HEK293T (cell line): Measurements from ENCODE around the gene PIP5K1B.

Experiments
- ARNT ChIP-seq: fragments of 450-650 bp; IDR thresholded peaks from 2 replicates; pipeline ENCODE4 v1.6.1; 2017; ENCODE audit warnings: mild to moderate bottlenecking
- BHLHE40 ChIP-seq: fragments of 450-650 bp; IDR thresholded peaks from 2 replicates; pipeline ENCODE4 v1.6.1; 2016; ENCODE audit warnings: mild to moderate bottlenecking, moderate library complexity, borderline replicate concordance
- CTBP1 ChIP-seq: fragments of 450-650 bp; IDR thresholded peaks from 2 replicates; pipeline ENCODE4 v1.6.1; 2016; ENCODE audit warnings: borderline replicate concordance
- ELF4 ChIP-seq: fragments of 450-650 bp; IDR thresholded peaks from 2 replicates; pipeline ENCODE4 v1.6.1; 2017; ENCODE audit warnings: antibody characterized with exemption
- FOXA1 ChIP-seq: fragments of 450-650 bp; IDR thresholded peaks from 2 replicates; pipeline ENCODE4 v1.6.1; 2016; ENCODE audit warnings: mild to moderate bottlenecking
- FOXK2 ChIP-seq: fragments of 450-650 bp; IDR thresholded peaks from 2 replicates; pipeline ENCODE4 v1.6.1; 2016; ENCODE audit warnings: mild to moderate bottlenecking
- FOXM1 ChIP-seq: fragments of 450-650 bp; IDR thresholded peaks from 2 replicates; pipeline ENCODE4 v1.6.1; 2017; ENCODE audit warnings: mild to moderate bottlenecking, borderline replicate concordance
- HDGF ChIP-seq: fragments of 450-650 bp; IDR thresholded peaks from 2 replicates; pipeline ENCODE4 v1.6.1; 2017; ENCODE audit warnings: antibody characterized with exemption, borderline replicate concordance
- LEF1 ChIP-seq: fragments of 450-650 bp; IDR thresholded peaks from 2 replicates; pipeline ENCODE4 v1.6.1; 2017; ENCODE audit warnings: mild to moderate bottlenecking, borderline replicate concordance
- SP1 ChIP-seq: fragments of 450-650 bp; IDR thresholded peaks from 2 replicates; pipeline ENCODE4 v1.6.1; 2017
- SUZ12 ChIP-seq: fragments of 450-650 bp; IDR thresholded peaks from 2 replicates; pipeline ENCODE4 v1.6.1; 2016; ENCODE audit warnings: mild to moderate bottlenecking
- ZNF384 ChIP-seq: fragments of 450-650 bp; IDR thresholded peaks from 2 replicates; pipeline ENCODE4 v1.6.1; 2016
- TF ChIP-seq, protein P1 (sequence below): fragments of 450-650 bp; IDR thresholded peaks from 2 replicates; pipeline ENCODE4 v1.6.1; 2016

DNA sequence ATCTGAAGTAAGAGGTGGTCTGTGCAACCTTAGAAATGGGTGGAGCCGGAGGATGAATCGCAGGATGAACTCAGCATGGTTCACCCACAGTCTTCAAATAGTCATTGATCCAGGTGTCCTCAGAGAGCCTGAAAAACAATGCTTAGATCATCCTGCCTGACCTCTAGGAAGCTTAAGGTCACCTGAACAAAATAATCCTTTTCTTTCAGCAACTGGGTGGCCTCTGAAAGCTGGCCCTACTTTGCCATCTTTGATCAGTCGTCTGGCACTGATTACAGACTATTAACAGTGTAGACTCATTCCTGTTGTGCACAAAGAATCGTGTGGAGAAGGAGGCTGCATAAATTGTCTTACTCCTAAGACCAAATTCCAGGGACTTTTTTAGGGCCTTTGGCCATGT is 50.7 kb downstream of the PIP5K1B start:
- TF ChIP-seq SP1 (no peak), ARNT (no peak), SUZ12 (no peak), HDGF (no peak), FOXK2 (no peak), ZNF384 (no peak), FOXA1 (no peak), LEF1 (no peak), FOXM1 (no peak), CTBP1 (no peak), ELF4 (no peak), BHLHE40 (no peak)
- TF ChIP-seq, protein P1, sequence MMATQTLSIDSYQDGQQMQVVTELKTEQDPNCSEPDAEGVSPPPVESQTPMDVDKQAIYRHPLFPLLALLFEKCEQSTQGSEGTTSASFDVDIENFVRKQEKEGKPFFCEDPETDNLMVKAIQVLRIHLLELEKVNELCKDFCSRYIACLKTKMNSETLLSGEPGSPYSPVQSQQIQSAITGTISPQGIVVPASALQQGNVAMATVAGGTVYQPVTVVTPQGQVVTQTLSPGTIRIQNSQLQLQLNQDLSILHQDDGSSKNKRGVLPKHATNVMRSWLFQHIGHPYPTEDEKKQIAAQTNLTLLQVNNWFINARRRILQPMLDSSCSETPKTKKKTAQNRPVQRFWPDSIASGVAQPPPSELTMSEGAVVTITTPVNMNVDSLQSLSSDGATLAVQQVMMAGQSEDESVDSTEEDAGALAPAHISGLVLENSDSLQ: no peak
